ENCODE measurements around the gene WDR83.
"Not testable (repeated sequence)": the region's sequence is repeated elsewhere in the genome, so short reads cannot be mapped to it uniquely, and the experiment has no call there.

The WDR83 gene

DNA sequence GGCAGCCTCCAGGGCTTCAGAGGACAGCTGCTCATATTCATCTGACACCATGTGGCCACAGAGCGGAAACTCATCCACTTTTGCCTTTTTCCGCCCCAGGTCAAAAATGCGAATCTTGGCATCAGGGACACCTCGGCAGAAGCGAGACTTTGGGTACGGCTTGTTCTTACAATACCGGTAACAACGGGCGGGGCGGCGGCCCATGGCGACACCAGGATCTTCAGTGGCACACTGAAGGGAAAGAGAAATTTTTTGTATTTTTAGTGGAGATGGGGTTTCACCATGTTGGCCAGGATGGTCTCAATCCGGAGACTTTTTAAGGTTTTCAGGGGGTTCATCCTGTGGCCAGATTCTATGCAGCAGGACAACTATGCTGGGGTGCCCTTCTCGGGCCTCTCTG is 22.9 kb upstream of the WDR83 start:
- peaks cover 22% of the 10 kb centered on the region for H3K36me3 Mint-ChIP-seq
- H3K27ac Mint-ChIP-seq, H3K9me3 Mint-ChIP-seq, H3K4me3 Mint-ChIP-seq, H3K27me3 Mint-ChIP-seq, DNase-seq, CTCF ChIA-PET: not testable (repeated sequence)
- H3K4me1 Mint-ChIP-seq = peaks cover 23% of the 10 kb centered on the region

- CTCF ChIA-PET = no interaction called here
- no peaks in the 10 kb centered on the region for H3K27me3 Mint-ChIP-seq
- peaks cover 34% of the 10 kb centered on the region for H3K36me3 Mint-ChIP-seq
- H3K27ac Mint-ChIP-seq = peak overlapping the region; percentile 28
- H3K4me3 Mint-ChIP-seq = no peak overlapping the region
- no peak for DNase-seq
- peaks cover 8% of the 10 kb centered on the region for H3K4me1 Mint-ChIP-seq
- no peaks in the 10 kb centered on the region for H3K9me3 Mint-ChIP-seq
These were observed 20.1 kb upstream of the WDR83 start for GRCh38 chr19:12646551-12646950.

GRCh38 chr19:12647047-12647446 is 19.6 kb upstream of the WDR83 start:
- H3K4me1 Mint-ChIP-seq = peaks cover 8% of the 10 kb centered on the region
- H3K4me3 Mint-ChIP-seq = no peak overlapping the region
- no peaks in the 10 kb centered on the region for H3K9me3 Mint-ChIP-seq
- no peak for DNase-seq
- CTCF ChIA-PET = no interaction called here
- H3K27ac Mint-ChIP-seq = peak overlapping the region; percentile 28
- H3K27me3 Mint-ChIP-seq = no peaks in the 10 kb centered on the region
- peaks cover 39% of the 10 kb centered on the region for H3K36me3 Mint-ChIP-seq

DNA sequence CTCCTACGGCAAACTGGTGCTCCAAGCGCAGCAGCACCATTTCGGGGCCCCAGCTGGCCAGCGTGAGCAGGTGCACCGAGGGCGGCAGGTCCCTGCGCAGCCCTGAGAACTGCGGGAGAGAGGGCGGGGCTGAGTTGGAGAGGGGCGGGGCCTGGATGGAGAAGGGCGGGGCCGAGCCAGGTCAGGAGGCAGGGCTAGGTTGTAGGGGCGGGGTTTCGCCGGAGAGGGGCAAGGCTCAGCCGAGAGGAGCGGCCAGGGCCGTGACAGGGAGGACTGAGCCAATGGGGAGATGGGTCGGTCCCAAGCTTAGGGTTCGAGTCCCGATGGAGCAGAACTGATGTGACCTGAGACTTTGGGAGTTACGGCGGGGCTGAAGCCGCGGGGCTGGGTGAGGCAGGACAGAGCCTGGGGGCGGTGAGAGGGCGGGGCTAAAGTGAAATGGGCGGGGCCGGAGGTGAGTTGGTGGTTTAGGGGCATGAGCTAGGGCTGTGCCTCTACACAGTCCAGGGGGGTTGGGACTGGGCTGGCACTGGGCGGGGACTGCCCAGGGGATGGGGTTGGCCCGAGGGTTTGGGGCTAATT is 19.0 kb upstream of the WDR83 start:
- peaks cover 8% of the 10 kb centered on the region for H3K4me1 Mint-ChIP-seq

GRCh38 chr19:12648088-12648487 is 18.5 kb upstream of the WDR83 start:
- no peak overlapping the region for H3K4me3 Mint-ChIP-seq
- no peak for DNase-seq
- no peaks in the 10 kb centered on the region for H3K9me3 Mint-ChIP-seq
- CTCF ChIA-PET = no interaction called here
- H3K27ac Mint-ChIP-seq = no peak overlapping the region
- H3K36me3 Mint-ChIP-seq = peaks cover 41% of the 10 kb centered on the region
- no peaks in the 10 kb centered on the region for H3K27me3 Mint-ChIP-seq
- H3K4me1 Mint-ChIP-seq = peaks cover 8% of the 10 kb centered on the region

More for the DNA sequence above, 19.0 kb upstream of the WDR83 start:
- Mint-ChIP-seq H3K27me3 (no peaks in the 10 kb centered on the region), H3K36me3 (peaks cover 41% of the 10 kb centered on the region), H3K4me3 (no peak overlapping the region), H3K27ac (no peak overlapping the region), H3K9me3 (no peaks in the 10 kb centered on the region)
- DNase-seq = no peak
- CTCF ChIA-PET = no interaction called here

GRCh38 chr19:12649941-12650340 is 16.7 kb upstream of the WDR83 start:
- Mint-ChIP-seq H3K4me1 (peaks cover 8% of the 10 kb centered on the region), H3K27me3 (no peaks in the 10 kb centered on the region), H3K36me3 (peaks cover 39% of the 10 kb centered on the region), H3K27ac (no peak overlapping the region), H3K9me3 (no peaks in the 10 kb centered on the region), H3K4me3 (no peak overlapping the region)
- DNase-seq = no peak
- CTCF ChIA-PET = interaction anchor here (1.1 kb wide), 1 partner anchor 10 kb away, joined by 3 read pairs; no protein-coding TSS in a partner anchor

DNA sequence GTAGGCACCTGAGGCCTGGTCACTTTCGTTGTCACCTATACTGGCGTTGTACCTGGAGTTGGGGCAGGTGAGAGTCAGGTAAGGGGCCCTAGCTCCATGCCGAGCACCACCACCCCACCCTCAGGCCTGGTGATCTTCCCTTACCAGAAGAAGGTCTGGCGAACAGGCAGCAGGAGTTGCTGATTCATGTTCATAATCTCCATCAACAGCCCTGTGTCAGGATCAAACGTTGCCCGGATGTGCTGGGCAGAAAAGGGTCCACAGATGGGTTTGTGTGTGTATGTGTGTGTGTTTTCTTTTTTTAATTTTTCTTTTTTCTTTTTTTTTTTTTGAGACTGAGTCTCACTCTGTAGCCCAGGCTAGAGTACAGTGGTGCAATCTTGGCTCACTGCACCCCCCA is 14.4 kb upstream of the WDR83 start:
- H3K9me3 Mint-ChIP-seq = no peaks in the 10 kb centered on the region
- CTCF ChIA-PET = interaction anchor here (1.6 kb wide), 1 partner anchor 12 kb away, joined by 6 read pairs; no protein-coding TSS in a partner anchor
- no peak overlapping the region for H3K4me3 Mint-ChIP-seq
- no peak for DNase-seq
- no peak overlapping the region for H3K27ac Mint-ChIP-seq
- H3K36me3 Mint-ChIP-seq = peaks cover 54% of the 10 kb centered on the region
- H3K27me3 Mint-ChIP-seq = no peaks in the 10 kb centered on the region
- peaks cover 3% of the 10 kb centered on the region for H3K4me1 Mint-ChIP-seq

- Mint-ChIP-seq H3K4me1 (no peaks in the 10 kb centered on the region), H3K27me3 (no peaks in the 10 kb centered on the region), H3K9me3 (no peaks in the 10 kb centered on the region), H3K4me3 (no peak overlapping the region), H3K27ac (no peak overlapping the region), H3K36me3 (peaks cover 54% of the 10 kb centered on the region)
- DNase-seq = no peak
- CTCF ChIA-PET = interaction anchor here (0.9 kb wide), 1 partner anchor 21 kb away, joined by 3 read pairs; no protein-coding TSS in a partner anchor
These were observed 11.1 kb upstream of the WDR83 start for GRCh38 chr19:12655546-12655945.

- peaks cover 51% of the 10 kb centered on the region for H3K36me3 Mint-ChIP-seq
These were observed 9.6 kb upstream of the WDR83 start for GRCh38 chr19:12656899-12657571.

GRCh38 chr19:12657966-12658365 is 8.6 kb upstream of the WDR83 start:
- CTCF ChIA-PET = interaction anchor here (1.3 kb wide), 1 partner anchor 14 kb away, joined by 3 read pairs; no protein-coding TSS in a partner anchor
- Mint-ChIP-seq H3K4me3 (no peak overlapping the region), H3K4me1 (no peaks in the 10 kb centered on the region), H3K36me3 (peaks cover 49% of the 10 kb centered on the region), H3K27ac (no peak overlapping the region), H3K27me3 (no peaks in the 10 kb centered on the region), H3K9me3 (no peaks in the 10 kb centered on the region)
- no peak for DNase-seq

More at GRCh38 chr19:12656899-12657571, 9.6 kb upstream of the WDR83 start:
- Mint-ChIP-seq H3K9me3 (no peaks in the 10 kb centered on the region), H3K27ac (no peak overlapping the region), H3K27me3 (no peaks in the 10 kb centered on the region), H3K4me1 (no peaks in the 10 kb centered on the region), H3K4me3 (no peak overlapping the region)
- CTCF ChIA-PET = no interaction called here
- no peak for DNase-seq

DNA sequence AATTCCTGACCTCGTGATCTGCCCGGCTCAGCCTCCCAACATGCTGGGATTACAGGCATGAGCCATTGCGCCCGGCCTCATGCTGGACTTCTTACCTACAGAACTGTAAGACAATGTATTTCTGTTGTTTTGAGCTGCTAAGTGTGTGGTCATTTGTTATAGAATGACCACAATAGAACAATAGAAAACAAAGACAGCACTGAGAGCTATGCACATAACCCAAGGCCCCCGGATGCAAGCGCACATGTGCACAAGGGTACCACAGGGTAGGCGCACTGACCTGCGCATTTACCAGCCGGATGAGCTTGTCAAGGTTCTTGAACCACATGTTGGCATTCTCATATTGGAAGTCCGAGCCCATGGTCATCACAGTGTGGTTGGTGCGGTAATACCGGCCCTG is 5.6 kb upstream of the WDR83 start:
- H3K9me3 Mint-ChIP-seq = no peaks in the 10 kb centered on the region
- peaks cover 58% of the 10 kb centered on the region for H3K36me3 Mint-ChIP-seq
- CTCF ChIA-PET = interaction anchor here (0.7 to 1.1 kb wide), 2 partner anchors 11 to 1487 kb away, joined by 3 to 5 read pairs; no protein-coding TSS in a partner anchor
- no peaks in the 10 kb centered on the region for H3K27me3 Mint-ChIP-seq
- H3K4me1 Mint-ChIP-seq = peaks cover 20% of the 10 kb centered on the region
- no peak overlapping the region for H3K27ac Mint-ChIP-seq
- H3K4me3 Mint-ChIP-seq = no peak overlapping the region
- DNase-seq = no peak

GRCh38 chr19:12664406-12665280 is 2.0 kb upstream of the WDR83 start:
- CTCF ChIA-PET = interaction anchor here (2.0 kb wide), 2 partner anchors 51 to 101 kb away, joined by 4 to 13 read pairs; no protein-coding TSS in a partner anchor
- no peak for DNase-seq
- H3K36me3 Mint-ChIP-seq = peaks cover 44% of the 10 kb centered on the region
- peak overlapping the region; percentile 82 for H3K4me3 Mint-ChIP-seq
- peak overlapping the region; percentile 75 for H3K27ac Mint-ChIP-seq
- H3K9me3 Mint-ChIP-seq = no peaks in the 10 kb centered on the region
- H3K4me1 Mint-ChIP-seq = peaks cover 51% of the 10 kb centered on the region
- no peaks in the 10 kb centered on the region for H3K27me3 Mint-ChIP-seq

DNA sequence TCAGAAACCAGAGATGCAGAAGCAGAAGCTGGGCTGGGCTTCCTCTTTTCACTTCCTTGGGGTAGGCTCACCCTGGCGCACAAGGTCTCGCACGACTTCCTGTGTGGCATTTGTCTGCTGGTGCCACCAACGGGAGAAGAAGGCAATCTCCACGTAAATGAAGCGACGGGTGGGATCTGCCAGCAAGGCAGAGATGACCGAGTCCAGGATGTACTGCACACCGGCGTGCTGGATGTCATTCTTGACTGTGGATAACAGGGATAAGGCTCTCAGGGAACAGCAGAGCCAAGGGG is 1.4 kb upstream of the WDR83 start:
- peak; percentile 82 for DNase-seq
- Mint-ChIP-seq H3K27ac (peak overlapping the region; percentile 75), H3K36me3 (peaks cover 40% of the 10 kb centered on the region), H3K4me1 (peaks cover 54% of the 10 kb centered on the region), H3K4me3 (peak overlapping the region; percentile 82), H3K9me3 (no peaks in the 10 kb centered on the region), H3K27me3 (no peaks in the 10 kb centered on the region)
- CTCF ChIA-PET = interaction anchor here (1.5 to 2.0 kb wide), 3 partner anchors 25 to 101 kb away, joined by 4 to 13 read pairs (median 5); no protein-coding TSS in a partner anchor

GRCh38 chr19:12665671-12666264 is 839 bp upstream of the WDR83 start:
- DNase-seq = peak; percentile 50
- H3K36me3 Mint-ChIP-seq = peaks cover 37% of the 10 kb centered on the region
- H3K27ac Mint-ChIP-seq = peak overlapping the region; percentile 75
- CTCF ChIA-PET = interaction anchor here (0.7 to 2.0 kb wide), 4 partner anchors 11 to 102 kb away, joined by 3 to 13 read pairs (median 4); no protein-coding TSS in a partner anchor
- no peaks in the 10 kb centered on the region for H3K27me3 Mint-ChIP-seq
- peak overlapping the region; percentile 82 for H3K4me3 Mint-ChIP-seq
- peaks cover 59% of the 10 kb centered on the region for H3K4me1 Mint-ChIP-seq
- no peaks in the 10 kb centered on the region for H3K9me3 Mint-ChIP-seq
